ENCODE results near the gene VSTM4. TPM values are rescaled to one million over a fixed set of nuclear protein-coding genes. Genes with fewer than 3 reads are reported as not detected.

Gene VSTM4
- polyA plus RNA-seq, 1 donor (not counting 4 experiments of a cell fraction or from before 2014, with no cell fraction given), result not detected

- FAIRE-seq, result no peak
- H3K27me3 ChIP-seq (ENCODE audit: control insufficient read depth, extremely low read depth, insufficient read depth, low read length), result peaks cover 4% of the 10 kb centered on the region
Measured at GRCh38 chr10:49094646-49095045, 20.7 kb downstream of the VSTM4 start.

GRCh38 chr10:49093922-49094321, 21.4 kb downstream of the VSTM4 start:
- no peak overlapping the region for H3K4me3 ChIP-seq (ENCODE audit: control insufficient read depth in 2 of 3, extremely low read depth in 1 of 3, insufficient read depth in 2 of 3, low read depth in 1 of 3, low read length in 3 of 3)
- TF ChIP-seq CTCF (optimal IDR thresholded peaks at IDR 0.05 in 1 of 3, IDR thresholded peaks at IDR 0.05 in 1 of 3, conservative IDR thresholded peaks at IDR 0.05 in 1 of 3; ENCODE audit: extremely low read depth in 1 of 3, insufficient read depth in 2 of 3, low read length in 3 of 3) (no peak), EZH2 (IDR thresholded peaks at IDR 0.05; ENCODE audit: low read length) (no peak)
- H3K36me3 ChIP-seq (ENCODE audit: control insufficient read depth in 2 of 2, extremely low read depth in 1 of 2, insufficient read depth in 2 of 2, low read length in 2 of 2), result no peaks in the 10 kb centered on the region
- H3K9ac ChIP-seq (ENCODE audit: control insufficient read depth, extremely low read depth, insufficient read depth, low read length), result no peak overlapping the region
- no peaks in the 10 kb centered on the region for H3K9me1 ChIP-seq (ENCODE audit: control insufficient read depth, extremely low read depth, insufficient read depth, low read length)
- DNase-seq (ENCODE audit: low read depth, low spot score) (no peak), FAIRE-seq (no peak)
- H3K79me2 ChIP-seq (ENCODE audit: control insufficient read depth, insufficient read depth, low read length), result no peaks in the 10 kb centered on the region
- no peak overlapping the region for H3K27ac ChIP-seq (ENCODE audit: control insufficient read depth, insufficient read depth, low read length)
- no peaks in the 10 kb centered on the region for H3K9me3 ChIP-seq (ENCODE audit: control insufficient read depth, low read depth, low read length)
- H4K20me1 ChIP-seq (ENCODE audit: control insufficient read depth, extremely low read depth, insufficient read depth, low read length), result no peaks in the 10 kb centered on the region
- dilution Hi-C loops (cut with MboI; ENCODE audit: extremely low pct_ligation_motif_present, low sequenced_read_pairs), result no loop called here
- H3K4me2 ChIP-seq (ENCODE audit: control insufficient read depth, extremely low read depth, insufficient read depth, low read depth, low read length), result no peak overlapping the region
- H2AFZ ChIP-seq (ENCODE audit: control insufficient read depth, low read length), result no peak overlapping the region
- peaks cover 4% of the 10 kb centered on the region for H3K27me3 ChIP-seq (ENCODE audit: control insufficient read depth, extremely low read depth, insufficient read depth, low read length)
- H3K4me1 ChIP-seq (ENCODE audit: control insufficient read depth, extremely low read depth, insufficient read depth, low read length), result no peaks in the 10 kb centered on the region

More at GRCh38 chr10:49094646-49095045, 20.7 kb downstream of the VSTM4 start:
- Histone ChIP-seq H4K20me1 (ENCODE audit: control insufficient read depth, extremely low read depth, insufficient read depth, low read length) (no peaks in the 10 kb centered on the region), H2AFZ (ENCODE audit: control insufficient read depth, low read length) (no peak overlapping the region), H3K9me3 (ENCODE audit: control insufficient read depth, low read depth, low read length) (no peaks in the 10 kb centered on the region), H3K4me1 (ENCODE audit: control insufficient read depth, extremely low read depth, insufficient read depth, low read length) (no peaks in the 10 kb centered on the region), H3K27ac (ENCODE audit: control insufficient read depth, insufficient read depth, low read length) (no peak overlapping the region), H3K4me2 (ENCODE audit: control insufficient read depth, extremely low read depth, insufficient read depth, low read depth, low read length) (no peak overlapping the region), H3K9me1 (ENCODE audit: control insufficient read depth, extremely low read depth, insufficient read depth, low read length) (no peaks in the 10 kb centered on the region), H3K9ac (ENCODE audit: control insufficient read depth, extremely low read depth, insufficient read depth, low read length) (no peak overlapping the region), H3K79me2 (ENCODE audit: control insufficient read depth, insufficient read depth, low read length) (no peaks in the 10 kb centered on the region), H3K4me3 (ENCODE audit: control insufficient read depth in 2 of 3, extremely low read depth in 1 of 3, insufficient read depth in 2 of 3, low read depth in 1 of 3, low read length in 3 of 3) (no peak overlapping the region), H3K36me3 (ENCODE audit: control insufficient read depth in 2 of 2, extremely low read depth in 1 of 2, insufficient read depth in 2 of 2, low read length in 2 of 2) (no peaks in the 10 kb centered on the region)
- TF ChIP-seq CTCF (optimal IDR thresholded peaks at IDR 0.05 in 1 of 3, IDR thresholded peaks at IDR 0.05 in 1 of 3, conservative IDR thresholded peaks at IDR 0.05 in 1 of 3; ENCODE audit: extremely low read depth in 1 of 3, insufficient read depth in 2 of 3, low read length in 3 of 3) (no peak), EZH2 (IDR thresholded peaks at IDR 0.05; ENCODE audit: low read length) (no peak)
- dilution Hi-C loops (cut with MboI; ENCODE audit: extremely low pct_ligation_motif_present, low sequenced_read_pairs), result no loop called here
- DNase-seq (ENCODE audit: low read depth, low spot score), result no peak
